ENCODE measurements around the gene CD59. TPM values are rescaled to one million over a fixed set of nuclear protein-coding genes. Genes with fewer than 3 reads are reported as not detected.

Gene CD59
- polyA plus RNA-seq, 1 donor from 2014 or later, result 248 TPM

- TF ChIP-seq, protein P1, sequence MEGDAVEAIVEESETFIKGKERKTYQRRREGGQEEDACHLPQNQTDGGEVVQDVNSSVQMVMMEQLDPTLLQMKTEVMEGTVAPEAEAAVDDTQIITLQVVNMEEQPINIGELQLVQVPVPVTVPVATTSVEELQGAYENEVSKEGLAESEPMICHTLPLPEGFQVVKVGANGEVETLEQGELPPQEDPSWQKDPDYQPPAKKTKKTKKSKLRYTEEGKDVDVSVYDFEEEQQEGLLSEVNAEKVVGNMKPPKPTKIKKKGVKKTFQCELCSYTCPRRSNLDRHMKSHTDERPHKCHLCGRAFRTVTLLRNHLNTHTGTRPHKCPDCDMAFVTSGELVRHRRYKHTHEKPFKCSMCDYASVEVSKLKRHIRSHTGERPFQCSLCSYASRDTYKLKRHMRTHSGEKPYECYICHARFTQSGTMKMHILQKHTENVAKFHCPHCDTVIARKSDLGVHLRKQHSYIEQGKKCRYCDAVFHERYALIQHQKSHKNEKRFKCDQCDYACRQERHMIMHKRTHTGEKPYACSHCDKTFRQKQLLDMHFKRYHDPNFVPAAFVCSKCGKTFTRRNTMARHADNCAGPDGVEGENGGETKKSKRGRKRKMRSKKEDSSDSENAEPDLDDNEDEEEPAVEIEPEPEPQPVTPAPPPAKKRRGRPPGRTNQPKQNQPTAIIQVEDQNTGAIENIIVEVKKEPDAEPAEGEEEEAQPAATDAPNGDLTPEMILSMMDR (IDR thresholded peaks at IDR 0.05; ENCODE audit: poor library complexity, severe bottlenecking), result peak; percentile 66
- TF ChIP-seq EZH2 (IDR thresholded peaks at IDR 0.05; ENCODE audit: borderline replicate concordance, insufficient read depth, low read length, poor library complexity, severe bottlenecking) (no peak), EP300 (conservative IDR thresholded peaks at IDR 0.05; ENCODE audit: poor library complexity, severe bottlenecking) (no peak), TAF1 (IDR thresholded peaks at IDR 0.05; ENCODE audit: low read depth) (no peak), SMC3 (conservative IDR thresholded peaks at IDR 0.05; ENCODE audit: poor library complexity) (peak; percentile 62), RAD21 (conservative IDR thresholded peaks at IDR 0.05) (peak; percentile 65), MXI1 (conservative IDR thresholded peaks at IDR 0.05; ENCODE audit: poor library complexity, severe bottlenecking) (no peak)
- TF ChIP-seq, protein P2, sequence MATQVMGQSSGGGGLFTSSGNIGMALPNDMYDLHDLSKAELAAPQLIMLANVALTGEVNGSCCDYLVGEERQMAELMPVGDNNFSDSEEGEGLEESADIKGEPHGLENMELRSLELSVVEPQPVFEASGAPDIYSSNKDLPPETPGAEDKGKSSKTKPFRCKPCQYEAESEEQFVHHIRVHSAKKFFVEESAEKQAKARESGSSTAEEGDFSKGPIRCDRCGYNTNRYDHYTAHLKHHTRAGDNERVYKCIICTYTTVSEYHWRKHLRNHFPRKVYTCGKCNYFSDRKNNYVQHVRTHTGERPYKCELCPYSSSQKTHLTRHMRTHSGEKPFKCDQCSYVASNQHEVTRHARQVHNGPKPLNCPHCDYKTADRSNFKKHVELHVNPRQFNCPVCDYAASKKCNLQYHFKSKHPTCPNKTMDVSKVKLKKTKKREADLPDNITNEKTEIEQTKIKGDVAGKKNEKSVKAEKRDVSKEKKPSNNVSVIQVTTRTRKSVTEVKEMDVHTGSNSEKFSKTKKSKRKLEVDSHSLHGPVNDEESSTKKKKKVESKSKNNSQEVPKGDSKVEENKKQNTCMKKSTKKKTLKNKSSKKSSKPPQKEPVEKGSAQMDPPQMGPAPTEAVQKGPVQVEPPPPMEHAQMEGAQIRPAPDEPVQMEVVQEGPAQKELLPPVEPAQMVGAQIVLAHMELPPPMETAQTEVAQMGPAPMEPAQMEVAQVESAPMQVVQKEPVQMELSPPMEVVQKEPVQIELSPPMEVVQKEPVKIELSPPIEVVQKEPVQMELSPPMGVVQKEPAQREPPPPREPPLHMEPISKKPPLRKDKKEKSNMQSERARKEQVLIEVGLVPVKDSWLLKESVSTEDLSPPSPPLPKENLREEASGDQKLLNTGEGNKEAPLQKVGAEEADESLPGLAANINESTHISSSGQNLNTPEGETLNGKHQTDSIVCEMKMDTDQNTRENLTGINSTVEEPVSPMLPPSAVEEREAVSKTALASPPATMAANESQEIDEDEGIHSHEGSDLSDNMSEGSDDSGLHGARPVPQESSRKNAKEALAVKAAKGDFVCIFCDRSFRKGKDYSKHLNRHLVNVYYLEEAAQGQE (IDR thresholded peaks at IDR 0.05; ENCODE audit: borderline replicate concordance), result no peak
- H3K36me3 ChIP-seq (ENCODE audit: insufficient read depth, low read length), result peaks cover 10% of the 10 kb centered on the region
- H3K9me2 ChIP-seq (ENCODE audit: insufficient read depth, low read length), result no peaks in the 10 kb centered on the region
- no peaks in the 10 kb centered on the region for H3F3A ChIP-seq (ENCODE audit: insufficient read depth, low read length, poor library complexity, severe bottlenecking)
- no peak overlapping the region for H3K27ac ChIP-seq (ENCODE audit: low read length)
- no peak overlapping the region for H3K9ac ChIP-seq (ENCODE audit: low read length)
- H3K27me3 ChIP-seq (ENCODE audit: insufficient read depth, low read depth, low read length), result no peaks in the 10 kb centered on the region
- H3K79me2 ChIP-seq (replicated peaks; ENCODE audit: insufficient read depth, low read length), result no peaks in the 10 kb centered on the region
- no peaks in the 10 kb centered on the region for H4K20me1 ChIP-seq (ENCODE audit: insufficient read depth)
- H3K4me2 ChIP-seq (ENCODE audit: low read length), result no peak overlapping the region
- H3K9me3 ChIP-seq (ENCODE audit: low read length), result no peaks in the 10 kb centered on the region
- no peak overlapping the region for H3K4me3 ChIP-seq (ENCODE audit: low read length)
- no peak overlapping the region for H2AFZ ChIP-seq (ENCODE audit: low read depth, low read length)
Measured at GRCh38 chr11:33742249-33742851, 6.1 kb upstream of the CD59 start.

DNA sequence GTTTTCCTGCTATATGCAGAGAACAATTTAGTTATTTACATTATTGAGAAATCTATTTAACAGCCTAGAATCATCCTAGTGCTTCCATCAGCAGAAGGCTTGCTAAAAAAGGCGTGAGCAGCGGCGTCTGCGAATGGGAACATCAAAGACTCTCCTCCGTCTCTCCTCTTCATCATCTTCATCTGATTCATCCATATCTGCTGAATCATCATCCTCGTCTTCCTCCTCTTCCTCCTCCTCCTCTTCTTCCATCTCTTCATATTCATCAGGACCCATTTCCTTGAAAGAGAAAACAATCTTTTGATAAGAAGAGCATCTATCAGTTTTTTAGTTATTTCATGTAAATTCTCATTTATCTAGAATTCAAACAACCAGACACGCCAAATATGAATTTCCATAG is 5.6 kb upstream of the CD59 start:
- Histone ChIP-seq H3K27me3 (ENCODE audit: insufficient read depth, low read depth, low read length) (no peaks in the 10 kb centered on the region), H3K27ac (ENCODE audit: low read length) (no peak overlapping the region)

More for the DNA sequence above, 5.6 kb upstream of the CD59 start:
- Histone ChIP-seq H3K9ac (ENCODE audit: low read length) (no peak overlapping the region), H3K4me3 (ENCODE audit: low read length) (no peak overlapping the region), H2AFZ (ENCODE audit: low read depth, low read length) (no peak overlapping the region), H3K9me3 (ENCODE audit: low read length) (no peaks in the 10 kb centered on the region), H3K79me2 (replicated peaks; ENCODE audit: insufficient read depth, low read length) (no peaks in the 10 kb centered on the region), H3K36me3 (ENCODE audit: insufficient read depth, low read length) (peaks cover 6% of the 10 kb centered on the region), H3K9me2 (ENCODE audit: insufficient read depth, low read length) (no peaks in the 10 kb centered on the region), H3F3A (ENCODE audit: insufficient read depth, low read length, poor library complexity, severe bottlenecking) (no peaks in the 10 kb centered on the region), H4K20me1 (ENCODE audit: insufficient read depth) (no peaks in the 10 kb centered on the region), H3K4me2 (ENCODE audit: low read length) (no peak overlapping the region)
- TF ChIP-seq, protein P1 (IDR thresholded peaks at IDR 0.05; ENCODE audit: poor library complexity, severe bottlenecking), result no peak
- TF ChIP-seq MXI1 (conservative IDR thresholded peaks at IDR 0.05; ENCODE audit: poor library complexity, severe bottlenecking) (no peak), RAD21 (conservative IDR thresholded peaks at IDR 0.05) (no peak), SMC3 (conservative IDR thresholded peaks at IDR 0.05; ENCODE audit: poor library complexity) (no peak), EZH2 (IDR thresholded peaks at IDR 0.05; ENCODE audit: borderline replicate concordance, insufficient read depth, low read length, poor library complexity, severe bottlenecking) (no peak), EP300 (conservative IDR thresholded peaks at IDR 0.05; ENCODE audit: poor library complexity, severe bottlenecking) (no peak), TAF1 (IDR thresholded peaks at IDR 0.05; ENCODE audit: low read depth) (no peak), POLR2AphosphoS5 (IDR thresholded peaks at IDR 0.05) (no peak)
- TF ChIP-seq, protein P2 (IDR thresholded peaks at IDR 0.05; ENCODE audit: borderline replicate concordance), result no peak
